ENCODE results near the gene TAS1R1. TPM values are rescaled to one million over a fixed set of nuclear protein-coding genes. Genes with fewer than 3 reads are reported as not detected.
A peak's percentile ranks its signal among the peaks of the same experiment; 100 is the strongest.

The TAS1R1 gene
- total and polyA plus RNA-seq, 9 of the 15 experiments (the other 6 are each of a cell fraction or from before 2014, with no cell fraction given): 0.06 TPM; not detected in 8

- peak; percentile 87 for TF ChIP-seq MAFF (IDR thresholded peaks at IDR 0.05; ENCODE audit: low read length)
- no peak for TF ChIP-seq HINFP (tag; conservative IDR thresholded peaks at IDR 0.05; ENCODE audit: low read depth)
- TF ChIP-seq CTBP1 (IDR thresholded peaks at IDR 0.05; ENCODE audit: borderline replicate concordance): 0 out of 2 replicates have a peak, but pooled peaks have one; percentile 51
- no peak for TF ChIP-seq PTTG1 (tag; IDR thresholded peaks at IDR 0.05; ENCODE audit: low read depth)
- peak; percentile 39; the same call in 1 of the 2 replicates for TF ChIP-seq ATF7 (IDR thresholded peaks at IDR 0.05)
- TF ChIP-seq MAFK (IDR thresholded peaks at IDR 0.05; ENCODE audit: low read length): peak; percentile 90
- peak; percentile 58 for TF ChIP-seq ARID1B (IDR thresholded peaks at IDR 0.05)
- no peak for TF ChIP-seq PATZ1 (CRISPR knock-in tag; IDR thresholded peaks at IDR 0.05; ENCODE audit: borderline replicate concordance)
- TF ChIP-seq GATAD2A (IDR thresholded peaks at IDR 0.05): no peak
Measured at GRCh38 chr1:6584126-6585080, 29.3 kb downstream of the TAS1R1 start (continued).
